GM23338 (cell line): ENCODE data around the gene FBXO17. TPM values are rescaled to one million over a fixed set of nuclear protein-coding genes. Genes with fewer than 3 reads are reported as not detected.

Experiments used
- REST ChIP-seq: IDR thresholded peaks from one replicate; pipeline ENCODE4 v1.6.1; 2018; ENCODE audit warnings: antibody characterized with exemption; ENCODE audit not compliant: unreplicated experiment
- ZNF114 ChIP-seq: fragments of 250-450 bp; sonication (Bioruptor Pico); IDR thresholded peaks from 2 replicates; pipeline ENCODE4 v1.5.0; 2020; ENCODE audit warnings: mild to moderate bottlenecking, moderate library complexity
- ZNF462 ChIP-seq: fragments of 250-450 bp; sonication (Bioruptor Pico); IDR thresholded peaks from 2 replicates; pipeline ENCODE4 v1.5.0; 2020; ENCODE audit warnings: mild to moderate bottlenecking, moderate library complexity
- polyA plus RNA-seq: library from polyadenylated mRNA; unstranded; fragments of >200 nt; fragmentation: Nextera tagmentation; extraction: Ambion mirVana; gene quantifications from 2 replicates; pipeline ENCODE4 v1.2.1, GENCODE V29; 2016
- total RNA-seq: library from RNA; depleted of rRNA; stranded (reverse); fragments of >200 nt; shearing (Covaris generic); gene quantifications from 2 replicates; pipeline ENCODE4 v1.2.3, GENCODE V29; 2014; rRNA removed

Gene FBXO17
- total and polyA plus RNA-seq, 2 experiments from 2014 or later, result 17.2 to 29.0 TPM

- TF ChIP-seq ZNF462 (CRISPR knock-in tag) (no peak), REST (no peak), ZNF114 (CRISPR knock-in tag) (no peak)
These were observed 83.8 kb downstream of the FBXO17 start (continued) for GRCh38 chr19:38891771-38892170.

Other genes with a start within 250 kb of the FBXO17 start
- gene CAPN12, start 231.3 kb downstream of the FBXO17 start, total RNA-seq, result 8.0 and 20.5 TPM in 2 replicates
- 19.1 and 21.8 TPM in 2 replicates for gene CAPN12, start 231.3 kb downstream of the FBXO17 start, polyA plus RNA-seq
- not detected in 2 replicates for gene LGALS7, start 202.2 kb downstream of the FBXO17 start, total RNA-seq
- 1.6 and 4.8 TPM in 2 replicates for gene LGALS7, start 202.2 kb downstream of the FBXO17 start, polyA plus RNA-seq
- 2.4 TPM in 1 of 2 replicates, not detected in the other for gene LGALS7B, start 186.5 kb downstream of the FBXO17 start, total RNA-seq
- 6.6 and 8.6 TPM in 2 replicates for gene LGALS7B, start 186.5 kb downstream of the FBXO17 start, polyA plus RNA-seq
- gene LGALS4, start 162.8 kb downstream of the FBXO17 start, total RNA-seq, result 0.87 TPM in 1 of 2 replicates, not detected in the other
- gene LGALS4, start 162.8 kb downstream of the FBXO17 start, polyA plus RNA-seq, result not detected in 2 replicates
- gene ECH1, start 143.9 kb downstream of the FBXO17 start, total RNA-seq, result 66.2 and 79.9 TPM in 2 replicates
- gene ECH1, start 143.9 kb downstream of the FBXO17 start, polyA plus RNA-seq, result 186 and 193 TPM in 2 replicates
- 491 and 580 TPM in 2 replicates for gene HNRNPL, start 125.8 kb downstream of the FBXO17 start, total RNA-seq
- 664 and 836 TPM in 2 replicates for gene HNRNPL, start 125.8 kb downstream of the FBXO17 start, polyA plus RNA-seq
- 11.2 and 22.4 TPM in 2 replicates for gene RINL, start 97.5 kb downstream of the FBXO17 start, total RNA-seq
- 19.4 and 21.4 TPM in 2 replicates for gene RINL, start 97.5 kb downstream of the FBXO17 start, polyA plus RNA-seq
- 8.2 and 8.4 TPM in 2 replicates for gene SIRT2, start 76.1 kb downstream of the FBXO17 start, total RNA-seq
- gene SIRT2, start 76.1 kb downstream of the FBXO17 start, polyA plus RNA-seq, result 2.7 and 3.4 TPM in 2 replicates
- 37.0 and 39.6 TPM in 2 replicates for gene NFKBIB, start 75.8 kb downstream of the FBXO17 start, total RNA-seq
- 37.7 and 39.5 TPM in 2 replicates for gene NFKBIB, start 75.8 kb downstream of the FBXO17 start, polyA plus RNA-seq
- not detected in 2 replicates for gene CCER2, start 63.6 kb downstream of the FBXO17 start, total RNA-seq
- 0.49 and 0.58 TPM in 2 replicates for gene CCER2, start 63.6 kb downstream of the FBXO17 start, polyA plus RNA-seq
- 67.0 and 75.7 TPM in 2 replicates for gene SARS2, start 45.0 kb downstream of the FBXO17 start, total RNA-seq
- 70.6 and 73.2 TPM in 2 replicates for gene SARS2, start 45.0 kb downstream of the FBXO17 start, polyA plus RNA-seq
- 65.3 and 86.3 TPM in 2 replicates for gene MRPS12, start 44.8 kb downstream of the FBXO17 start, total RNA-seq
- gene MRPS12, start 44.8 kb downstream of the FBXO17 start, polyA plus RNA-seq, result 69.0 and 74.1 TPM in 2 replicates
- gene FBXO27, start 56.8 kb upstream of the FBXO17 start, total RNA-seq, result 3.8 and 6.2 TPM in 2 replicates
- 13.7 and 15.4 TPM in 2 replicates for gene FBXO27, start 56.8 kb upstream of the FBXO17 start, polyA plus RNA-seq
- gene ACP7, start 108.6 kb upstream of the FBXO17 start, total RNA-seq, result 0.45 and 0.97 TPM in 2 replicates
- gene ACP7, start 108.6 kb upstream of the FBXO17 start, polyA plus RNA-seq, result 0.26 and 0.27 TPM in 2 replicates
- gene PAK4, start 150.0 kb upstream of the FBXO17 start, total RNA-seq, result 31.7 and 35.4 TPM in 2 replicates
- 28.3 and 28.7 TPM in 2 replicates for gene PAK4, start 150.0 kb upstream of the FBXO17 start, polyA plus RNA-seq
- 3.8 and 6.2 TPM in 2 replicates for gene NCCRP1, start 221.2 kb upstream of the FBXO17 start, total RNA-seq
- 2.8 and 3.6 TPM in 2 replicates for gene NCCRP1, start 221.2 kb upstream of the FBXO17 start, polyA plus RNA-seq
- not detected in 2 replicates for gene SYCN, start 228.5 kb upstream of the FBXO17 start, total RNA-seq
- gene SYCN, start 228.5 kb upstream of the FBXO17 start, polyA plus RNA-seq, result not detected in 2 replicates